WERI-Rb-1 (cell line): Measurements from ENCODE around the gene SUN2.

Source experiments
- DNase-seq: peaks from one replicate; pipeline ENCODE4 v3.0.0-alpha.2; 2020
- H3K27ac ChIP-seq: fragments of 250-450 bp; sonication (Bioruptor Pico); 2 replicates; pipeline ENCODE4 v1.5.1; 2020; ENCODE audit warnings: mild to moderate bottlenecking, moderate library complexity
- H3K27me3 ChIP-seq: fragments of 250-450 bp; sonication (Bioruptor Pico); 2 replicates; pipeline ENCODE4 v1.5.1; 2021; ENCODE audit warnings: mild to moderate bottlenecking, low read depth, moderate library complexity; ENCODE audit not compliant: insufficient read depth, severe bottlenecking
- H3K36me3 ChIP-seq: fragments of 250-450 bp; sonication (Bioruptor Pico); 2 replicates; pipeline ENCODE4 v1.5.1; 2020; ENCODE audit warnings: mild to moderate bottlenecking, moderate library complexity
- H3K4me3 ChIP-seq: 2 replicates; pipeline ENCODE4 v1.5.1; 2011; ENCODE audit warnings: low read depth, mild to moderate bottlenecking, control low read depth, low read length
- H3K9me3 ChIP-seq: fragments of 250-450 bp; sonication (Bioruptor Pico); 2 replicates; pipeline ENCODE4 v1.5.1; 2021; ENCODE audit warnings: mild to moderate bottlenecking, moderate library complexity; ENCODE audit not compliant: severe bottlenecking
- CTCF ChIP-seq: IDR thresholded peaks from 2 replicates; pipeline ENCODE4 v1.5.1; 2011; ENCODE audit warnings: low read depth, mild to moderate bottlenecking, control low read depth, inconsistent platforms, low read length

SUN2 gene

GRCh38 chr22:38789606-38790005, 33.8 kb upstream of the SUN2 start:
- H3K9me3 ChIP-seq, result no peaks in the 10 kb centered on the region
- no peak for TF ChIP-seq CTCF
- no peak for DNase-seq
- no peaks in the 10 kb centered on the region for H3K27me3 ChIP-seq
- H3K27ac ChIP-seq, result no peak overlapping the region
- H3K36me3 ChIP-seq, result no peaks in the 10 kb centered on the region
- no peak overlapping the region for H3K4me3 ChIP-seq

GRCh38 chr22:38788846-38789245, 33.0 kb upstream of the SUN2 start:
- Histone ChIP-seq H3K4me3 (no peak overlapping the region), H3K27ac (no peak overlapping the region), H3K27me3 (no peaks in the 10 kb centered on the region), H3K9me3 (no peaks in the 10 kb centered on the region), H3K36me3 (no peaks in the 10 kb centered on the region)
- TF ChIP-seq CTCF, result no peak
- no peak for DNase-seq

GRCh38 chr22:38788021-38788816, 32.4 kb upstream of the SUN2 start:
- no peak for DNase-seq
- no peaks in the 10 kb centered on the region for H3K27me3 ChIP-seq
- no peak overlapping the region for H3K27ac ChIP-seq
- no peaks in the 10 kb centered on the region for H3K36me3 ChIP-seq
- H3K9me3 ChIP-seq, result no peaks in the 10 kb centered on the region
- TF ChIP-seq CTCF, result no peak
- H3K4me3 ChIP-seq, result no peak overlapping the region

- H3K27ac ChIP-seq, result no peak overlapping the region
- TF ChIP-seq CTCF, result no peak
- no peaks in the 10 kb centered on the region for H3K9me3 ChIP-seq
- H3K4me3 ChIP-seq, result no peak overlapping the region
- DNase-seq, result no peak
- no peaks in the 10 kb centered on the region for H3K27me3 ChIP-seq
- H3K36me3 ChIP-seq, result no peaks in the 10 kb centered on the region
Measured at GRCh38 chr22:38786631-38787030, 30.8 kb upstream of the SUN2 start.

GRCh38 chr22:38784856-38785255, 29.1 kb upstream of the SUN2 start:
- DNase-seq, result no peak
- Histone ChIP-seq H3K4me3 (no peak overlapping the region), H3K27ac (no peak overlapping the region)

More at GRCh38 chr22:38784856-38785255, 29.1 kb upstream of the SUN2 start:
- no peak for TF ChIP-seq CTCF
- Histone ChIP-seq H3K36me3 (no peaks in the 10 kb centered on the region), H3K27me3 (no peaks in the 10 kb centered on the region), H3K9me3 (no peaks in the 10 kb centered on the region)
